HepG2 (cell line): ENCODE measurements around the gene MSANTD2. TPM values are rescaled to one million over a fixed set of nuclear protein-coding genes. Genes with fewer than 3 reads are reported as not detected.
A peak's percentile ranks its signal among the peaks of the same experiment; 100 is the strongest.

Source experiments
- ATF7 ChIP-seq, 2 experiments: fragments of 450-650 bp in 1 of 2; sonication (generic) in 1 of 2; formaldehyde crosslinking in 1 of 2; IDR thresholded peaks; 2 replicates each; pipeline versions ENCODE4 v1.4.0 to v1.6.1; 2016 to 2020; ENCODE audit warnings: antibody characterized with exemption in 1 of 2, mild to moderate bottlenecking in 1 of 2, missing genetic modification reagents in 1 of 2
- CREM ChIP-seq, 2 experiments: sonication (generic) in 1 of 2; formaldehyde crosslinking in 1 of 2; IDR thresholded peaks; 2 replicates each; pipeline versions ENCODE4 v1.4.0 to v1.6.1; 2016 to 2020; ENCODE audit warnings: antibody characterized with exemption in 1 of 2, mild to moderate bottlenecking in 1 of 2, missing genetic modification reagents in 1 of 2
- DNMT3B ChIP-seq: conservative IDR thresholded peaks from 2 replicates; pipeline ENCODE4 v1.6.1; 2016; ENCODE audit warnings: missing biosample characterization, control low read depth
- EHMT2 ChIP-seq: fragments of 200-600 bp; sonication (generic); IDR thresholded peaks from 2 replicates; pipeline ENCODE4 v1.7.0; 2017; ENCODE audit warnings: antibody characterized with exemption, low read depth, low read length, borderline replicate concordance
- ETV6 ChIP-seq: sonication (generic); formaldehyde crosslinking; conservative IDR thresholded peaks from 2 replicates; pipeline ENCODE4 v1.4.0; 2020; ENCODE audit warnings: missing genetic modification reagents
- KDM5B ChIP-seq: sonication (generic); formaldehyde crosslinking; IDR thresholded peaks from 2 replicates; pipeline ENCODE4 v1.4.0; 2020; ENCODE audit warnings: missing genetic modification reagents, mild to moderate bottlenecking, borderline replicate concordance
- MEF2D ChIP-seq: sonication (generic); formaldehyde crosslinking; IDR thresholded peaks from 2 replicates; pipeline ENCODE4 v1.5.1; 2020; ENCODE audit warnings: mild to moderate bottlenecking, missing genetic modification reagents
- MTF1 ChIP-seq: sonication (generic); formaldehyde crosslinking; IDR thresholded peaks from 2 replicates; pipeline ENCODE4 v1.5.0; 2020; ENCODE audit warnings: missing genetic modification reagents
- SMAD3 ChIP-seq: sonication (generic); formaldehyde crosslinking; IDR thresholded peaks from 2 replicates; pipeline ENCODE4 v1.4.0; 2020; ENCODE audit warnings: missing genetic modification reagents
- THAP7 ChIP-seq: sonication (generic); formaldehyde crosslinking; IDR thresholded peaks from 2 replicates; pipeline ENCODE4 v1.8.1; 2023; ENCODE audit warnings: mild to moderate bottlenecking, missing genetic modification reagents
- ZFX ChIP-seq: sonication (generic); formaldehyde crosslinking; IDR thresholded peaks from 2 replicates; pipeline ENCODE4 v1.4.0; 2020; ENCODE audit warnings: mild to moderate bottlenecking, low read depth, missing genetic modification reagents, moderate library complexity
- ZMYM2 ChIP-seq: sonication (generic); formaldehyde crosslinking; IDR thresholded peaks from 2 replicates; pipeline ENCODE4 v1.8.0; 2022; ENCODE audit warnings: mild to moderate bottlenecking, missing genetic modification reagents
- ZNF253 ChIP-seq: sonication (generic); formaldehyde crosslinking; IDR thresholded peaks from 2 replicates; pipeline ENCODE4 v1.8.0; 2022; ENCODE audit warnings: mild to moderate bottlenecking, missing genetic modification reagents, borderline replicate concordance
- ZNF609 ChIP-seq: sonication (generic); formaldehyde crosslinking; IDR thresholded peaks from 2 replicates; pipeline ENCODE4 v1.4.0; 2020; ENCODE audit warnings: mild to moderate bottlenecking, missing genetic modification reagents, borderline replicate concordance
- ZNF670 ChIP-seq: sonication (generic); formaldehyde crosslinking; IDR thresholded peaks from 2 replicates; pipeline ENCODE4 v1.8.0; 2022; ENCODE audit warnings: mild to moderate bottlenecking, missing genetic modification reagents, borderline replicate concordance
- ZNF740 ChIP-seq: sonication (generic); formaldehyde crosslinking; IDR thresholded peaks from 2 replicates; pipeline ENCODE4 v1.4.0; 2020; ENCODE audit warnings: missing genetic modification reagents
- ZNF773 ChIP-seq: sonication (generic); formaldehyde crosslinking; IDR thresholded peaks from 2 replicates; pipeline ENCODE4 v1.4.0; 2020; ENCODE audit warnings: missing genetic modification reagents, borderline replicate concordance
- ZNF788 ChIP-seq: sonication (generic); formaldehyde crosslinking; IDR thresholded peaks from 2 replicates; pipeline ENCODE4 v1.5.0; 2020; ENCODE audit warnings: mild to moderate bottlenecking, missing genetic modification reagents, borderline replicate concordance
- polyA plus RNA-seq, 8 experiments: library from polyadenylated mRNA; depleted of rRNA in 3 of 8; stranded (reverse) in 7 of 8; unstranded in 1 of 8; fragments of >200 nt; fragmentation: Illumina TruSeq in 4 of 8; extraction: Trizol in 4 of 8; gene quantifications; 2 replicates each; pipeline versions ENCODE4 v1.2.1 to v1.2.3, GENCODE V29; 2011 to 2016; ENCODE audit warnings: low read depth in 4 of 8, missing spikeins in 1 of 8, mixed read lengths in 1 of 8; ENCODE audit not compliant: insufficient read depth in 1 of 8
- total RNA-seq, 5 experiments: library from RNA; depleted of rRNA; stranded (reverse); fragments of >200 nt; fragmentation: Illumina TruSeq; extraction: Trizol; gene quantifications; 2 replicates each; pipeline ENCODE4 v1.2.3, GENCODE V29; 2016; ENCODE audit warnings: low read depth in 1 of 5

The MSANTD2 gene
- total and polyA plus RNA-seq, 2 of the 13 experiments (the other 11 are each of a cell fraction or from before 2014, with no cell fraction given), result 8.7 to 10.1 TPM

- peak; percentile 80 for TF ChIP-seq ZFX (CRISPR knock-in tag)
- no peak for TF ChIP-seq ZNF788 (CRISPR knock-in tag)
- 0 out of 2 replicates have a peak, but pooled peaks have one; percentile 61 for TF ChIP-seq ZNF670 (CRISPR knock-in tag)
- no peak for TF ChIP-seq THAP7 (CRISPR knock-in tag)
- TF ChIP-seq ATF7 (IDR thresholded peaks at IDR 0.05), result no peak
- TF ChIP-seq ATF7 (CRISPR knock-in tag; IDR thresholded peaks at IDR 0.05), result no peak
- TF ChIP-seq MTF1, result peak; percentile 79; the same call in 1 of the 2 replicates
- TF ChIP-seq SMAD3, result 0 out of 2 replicates have a peak, but pooled peaks have one; percentile 15
- no peak for TF ChIP-seq ZNF609 (CRISPR knock-in tag)
- TF ChIP-seq MEF2D, result 0 out of 2 replicates have a peak, but pooled peaks have one; percentile 46
- no peak for TF ChIP-seq ZNF740
- TF ChIP-seq KDM5B (CRISPR knock-in tag), result peak; percentile 87
- no peak for TF ChIP-seq EHMT2
- TF ChIP-seq ZNF773, result peak; percentile 56; the same call in 1 of the 2 replicates
- peak; percentile 54; the same call in 1 of the 2 replicates for TF ChIP-seq ETV6 (CRISPR knock-in tag)
- no peak for TF ChIP-seq CREM (IDR thresholded peaks at IDR 0.05)
- TF ChIP-seq CREM (CRISPR knock-in tag; IDR thresholded peaks at IDR 0.05), result no peak
- no peak for TF ChIP-seq DNMT3B (CRISPR knock-in tag)
- 0 out of 2 replicates have a peak, but pooled peaks have one; percentile 42 for TF ChIP-seq ZNF253 (CRISPR knock-in tag)
- no peak for TF ChIP-seq ZMYM2 (CRISPR knock-in tag)
These were observed 40.7 kb downstream of the MSANTD2 start (continued) for GRCh38 chr11:124759266-124760204.
